ENCODE results near the gene TSPAN6.

The TSPAN6 gene

GRCh38 chrX:100662796-100663195, 26.2 kb upstream of the TSPAN6 start:
- DNase-seq = no peak
- no peak for TF ChIP-seq CTCF (IDR thresholded peaks at IDR 0.05)
- peaks cover 16% of the 10 kb centered on the region for H3K4me1 Mint-ChIP-seq
- peaks cover 10% of the 10 kb centered on the region for H3K27me3 Mint-ChIP-seq (ENCODE audit: low read depth, poor library complexity)
- H3K9me3 Mint-ChIP-seq = peaks cover 61% of the 10 kb centered on the region
- H3K36me3 Mint-ChIP-seq (ENCODE audit: low read depth) = no peaks in the 10 kb centered on the region
- no peak overlapping the region for H3K27ac Mint-ChIP-seq
- H3K4me3 Mint-ChIP-seq = no peak overlapping the region

DNA sequence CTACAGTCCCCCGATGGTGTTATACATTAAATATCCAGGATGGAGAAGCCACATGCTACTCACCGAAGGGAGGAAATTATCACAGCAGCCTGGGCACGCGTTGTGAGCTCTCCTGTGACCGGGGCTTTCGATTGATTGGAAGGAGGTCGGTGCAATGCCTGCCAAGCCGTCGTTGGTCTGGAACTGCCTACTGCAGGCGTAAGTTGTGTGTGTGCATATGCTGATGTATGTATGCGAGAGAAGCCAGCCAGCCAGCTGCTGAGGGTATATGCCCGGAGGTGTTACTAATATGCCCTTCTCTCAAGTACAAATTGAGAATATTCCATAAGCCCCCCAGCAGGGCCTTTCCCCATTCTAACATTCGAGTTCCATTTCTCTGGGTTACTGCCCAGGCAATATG, 25.6 kb upstream of the TSPAN6 start:
- DNase-seq = no peak
- Mint-ChIP-seq H3K4me3 (no peak overlapping the region), H3K4me1 (peaks cover 16% of the 10 kb centered on the region), H3K27ac (no peak overlapping the region), H3K9me3 (peaks cover 60% of the 10 kb centered on the region), H3K36me3 (ENCODE audit: low read depth) (no peaks in the 10 kb centered on the region), H3K27me3 (ENCODE audit: low read depth, poor library complexity) (peaks cover 10% of the 10 kb centered on the region)
- no peak for TF ChIP-seq CTCF (IDR thresholded peaks at IDR 0.05)

- Mint-ChIP-seq H3K4me1 (peaks cover 16% of the 10 kb centered on the region), H3K27me3 (ENCODE audit: low read depth, poor library complexity) (no peaks in the 10 kb centered on the region), H3K9me3 (peaks cover 50% of the 10 kb centered on the region), H3K4me3 (no peak overlapping the region), H3K27ac (no peak overlapping the region), H3K36me3 (ENCODE audit: low read depth) (no peaks in the 10 kb centered on the region)
- no peak for DNase-seq
- TF ChIP-seq CTCF (IDR thresholded peaks at IDR 0.05) = no peak
These were observed 23.0 kb upstream of the TSPAN6 start for GRCh38 chrX:100659431-100660137.

DNA sequence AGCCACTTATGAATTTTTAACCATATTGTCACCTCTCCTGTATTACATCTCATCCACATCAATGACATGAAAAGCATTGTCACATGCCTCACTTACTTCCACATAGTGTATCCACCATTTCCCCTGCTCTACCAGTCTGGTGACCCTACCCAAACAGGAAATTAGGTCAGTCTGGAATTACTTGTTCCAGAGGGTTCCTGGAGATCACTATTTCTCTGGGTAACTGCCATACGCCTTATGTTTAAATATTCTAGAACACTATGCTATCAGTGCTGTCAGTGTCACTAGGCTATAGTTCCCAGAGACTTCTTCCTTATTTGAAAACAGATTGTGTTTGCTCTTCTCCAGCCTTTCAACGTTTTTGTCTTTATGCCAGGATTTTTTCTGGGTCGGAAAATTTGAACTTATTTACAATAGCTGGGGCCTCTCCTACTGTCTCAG, 22.4 kb upstream of the TSPAN6 start:
- no peaks in the 10 kb centered on the region for H3K36me3 Mint-ChIP-seq (ENCODE audit: low read depth)

DNA sequence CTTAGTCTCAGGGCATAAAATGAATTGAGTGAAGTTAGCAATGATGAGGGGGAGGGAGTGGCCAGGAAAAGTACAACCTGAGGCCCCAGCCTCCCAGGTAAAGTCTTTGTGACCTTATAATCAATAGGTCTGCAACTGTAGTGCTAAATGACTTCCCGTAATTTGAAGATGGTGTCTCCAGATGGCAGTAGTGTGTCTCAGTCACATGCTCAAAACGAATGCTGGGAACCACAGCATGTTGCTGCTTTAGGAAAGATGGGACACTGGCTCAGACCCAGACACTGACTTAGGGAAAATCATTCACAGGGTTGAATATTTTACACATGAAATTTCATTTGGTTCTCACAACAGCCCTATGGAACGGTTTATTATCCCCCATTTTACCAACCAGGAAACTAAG, 17.7 kb upstream of the TSPAN6 start:
- no peak overlapping the region for H3K4me3 Mint-ChIP-seq
- no peaks in the 10 kb centered on the region for H3K36me3 Mint-ChIP-seq (ENCODE audit: low read depth)
- H3K27me3 Mint-ChIP-seq (ENCODE audit: low read depth, poor library complexity) = no peaks in the 10 kb centered on the region
- no peak overlapping the region for H3K27ac Mint-ChIP-seq
- no peak for DNase-seq
- no peak for TF ChIP-seq CTCF (IDR thresholded peaks at IDR 0.05)
- peaks cover 27% of the 10 kb centered on the region for H3K4me1 Mint-ChIP-seq
- peaks cover 49% of the 10 kb centered on the region for H3K9me3 Mint-ChIP-seq

More for the DNA sequence above, 22.4 kb upstream of the TSPAN6 start:
- DNase-seq = no peak
- no peak for TF ChIP-seq CTCF (IDR thresholded peaks at IDR 0.05)
- H3K27ac Mint-ChIP-seq = no peak overlapping the region
- H3K9me3 Mint-ChIP-seq = peaks cover 48% of the 10 kb centered on the region
- H3K4me1 Mint-ChIP-seq = peaks cover 21% of the 10 kb centered on the region
- no peaks in the 10 kb centered on the region for H3K27me3 Mint-ChIP-seq (ENCODE audit: low read depth, poor library complexity)
- H3K4me3 Mint-ChIP-seq = no peak overlapping the region

DNA sequence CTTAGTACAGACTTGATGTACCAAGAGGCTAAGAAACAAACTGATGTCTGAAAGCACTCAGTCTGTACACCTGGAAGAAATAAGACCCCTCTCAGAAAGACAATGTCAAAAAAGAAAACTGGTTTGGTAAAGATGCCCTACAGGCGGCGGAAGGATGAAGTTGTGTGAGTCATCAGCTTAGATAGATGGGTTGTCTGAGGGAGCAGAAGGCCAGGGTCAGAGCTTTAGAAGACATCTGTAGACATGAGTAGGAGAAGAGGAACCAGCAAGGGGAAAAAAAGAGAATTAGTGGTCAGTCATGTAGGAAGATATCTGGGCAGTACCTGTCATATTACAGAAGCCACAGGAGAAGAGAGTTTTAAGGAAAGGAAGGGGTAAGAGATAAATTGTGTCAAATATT, 15.7 kb upstream of the TSPAN6 start:
- H3K4me3 Mint-ChIP-seq = no peak overlapping the region
- H3K27me3 Mint-ChIP-seq (ENCODE audit: low read depth, poor library complexity) = no peaks in the 10 kb centered on the region
- peaks cover 42% of the 10 kb centered on the region for H3K4me1 Mint-ChIP-seq
- TF ChIP-seq CTCF (IDR thresholded peaks at IDR 0.05) = no peak
- no peaks in the 10 kb centered on the region for H3K36me3 Mint-ChIP-seq (ENCODE audit: low read depth)
- no peak for DNase-seq
- H3K27ac Mint-ChIP-seq = no peak overlapping the region
- H3K9me3 Mint-ChIP-seq = peaks cover 36% of the 10 kb centered on the region

Measured in nephron progenitor cell (in vitro differentiated cells).